ENCODE results near the gene CEMIP.

CEMIP gene

GRCh38 chr15:80835336-80835735 lies 56.2 kb downstream of the CEMIP start:
- H3K4me3 ChIP-seq (ENCODE audit: insufficient read depth, low read length, poor library complexity, severe bottlenecking), result no peak overlapping the region
- TF ChIP-seq CTCF (IDR thresholded peaks at IDR 0.05; ENCODE audit: insufficient read depth, low read length, poor library complexity, severe bottlenecking), result no peak
- no peak for TF ChIP-seq EZH2phosphoT487 (conservative IDR thresholded peaks at IDR 0.05; ENCODE audit: low read length)
- no peaks in the 10 kb centered on the region for H4K20me1 ChIP-seq (ENCODE audit: low read depth, low read length)
- no peaks in the 10 kb centered on the region for H3K79me2 ChIP-seq (ENCODE audit: insufficient read depth, low read length)
- H3K27me3 ChIP-seq (ENCODE audit: low read length), result no peaks in the 10 kb centered on the region
- H3K9me3 ChIP-seq (ENCODE audit: insufficient read depth, low read length), result no peaks in the 10 kb centered on the region
- H3K36me3 ChIP-seq (ENCODE audit: low read length), result no peaks in the 10 kb centered on the region
- no peak overlapping the region for H3K27ac ChIP-seq (ENCODE audit: low read depth, low read length)
- no peaks in the 10 kb centered on the region for H3F3A ChIP-seq (ENCODE audit: insufficient read depth)
- no peaks in the 10 kb centered on the region for H3K9me2 ChIP-seq (replicated peaks; ENCODE audit: insufficient read depth, low read length)
- no peak overlapping the region for H3K4me2 ChIP-seq (ENCODE audit: low read depth, low read length, poor library complexity, severe bottlenecking)
- H3K9ac ChIP-seq (ENCODE audit: low read length), result no peak overlapping the region
- H2AFZ ChIP-seq (ENCODE audit: low read depth, low read length, severe bottlenecking), result no peak overlapping the region

GRCh38 chr15:80836223-80836622 lies 57.1 kb downstream of the CEMIP start:
- Histone ChIP-seq H3K27me3 (ENCODE audit: low read length) (no peaks in the 10 kb centered on the region), H3F3A (ENCODE audit: insufficient read depth) (no peaks in the 10 kb centered on the region), H3K4me3 (ENCODE audit: insufficient read depth, low read length, poor library complexity, severe bottlenecking) (no peak overlapping the region), H2AFZ (ENCODE audit: low read depth, low read length, severe bottlenecking) (no peak overlapping the region), H3K79me2 (ENCODE audit: insufficient read depth, low read length) (no peaks in the 10 kb centered on the region), H3K9ac (ENCODE audit: low read length) (no peak overlapping the region), H3K27ac (ENCODE audit: low read depth, low read length) (no peak overlapping the region), H3K4me2 (ENCODE audit: low read depth, low read length, poor library complexity, severe bottlenecking) (no peak overlapping the region), H4K20me1 (ENCODE audit: low read depth, low read length) (no peaks in the 10 kb centered on the region), H3K9me3 (ENCODE audit: insufficient read depth, low read length) (no peaks in the 10 kb centered on the region), H3K36me3 (ENCODE audit: low read length) (no peaks in the 10 kb centered on the region), H3K9me2 (replicated peaks; ENCODE audit: insufficient read depth, low read length) (no peaks in the 10 kb centered on the region)
- TF ChIP-seq EZH2phosphoT487 (conservative IDR thresholded peaks at IDR 0.05; ENCODE audit: low read length) (no peak), CTCF (IDR thresholded peaks at IDR 0.05; ENCODE audit: insufficient read depth, low read length, poor library complexity, severe bottlenecking) (no peak)

- no peak overlapping the region for H3K4me3 ChIP-seq (ENCODE audit: insufficient read depth, low read length, poor library complexity, severe bottlenecking)
- no peaks in the 10 kb centered on the region for H4K20me1 ChIP-seq (ENCODE audit: low read depth, low read length)
- H3K4me2 ChIP-seq (ENCODE audit: low read depth, low read length, poor library complexity, severe bottlenecking), result no peak overlapping the region
- H3K36me3 ChIP-seq (ENCODE audit: low read length), result no peaks in the 10 kb centered on the region
- no peak overlapping the region for H2AFZ ChIP-seq (ENCODE audit: low read depth, low read length, severe bottlenecking)
- no peaks in the 10 kb centered on the region for H3K9me3 ChIP-seq (ENCODE audit: insufficient read depth, low read length)
- TF ChIP-seq CTCF (IDR thresholded peaks at IDR 0.05; ENCODE audit: insufficient read depth, low read length, poor library complexity, severe bottlenecking) (no peak), EZH2phosphoT487 (conservative IDR thresholded peaks at IDR 0.05; ENCODE audit: low read length) (no peak)
- no peak overlapping the region for H3K9ac ChIP-seq (ENCODE audit: low read length)
- no peaks in the 10 kb centered on the region for H3F3A ChIP-seq (ENCODE audit: insufficient read depth)
- H3K27me3 ChIP-seq (ENCODE audit: low read length), result no peaks in the 10 kb centered on the region
- H3K79me2 ChIP-seq (ENCODE audit: insufficient read depth, low read length), result no peaks in the 10 kb centered on the region
- no peak overlapping the region for H3K27ac ChIP-seq (ENCODE audit: low read depth, low read length)
- H3K9me2 ChIP-seq (replicated peaks; ENCODE audit: insufficient read depth, low read length), result no peaks in the 10 kb centered on the region
Observed at GRCh38 chr15:80837006-80837405, 57.8 kb downstream of the CEMIP start.

Measured in SU-DHL-6 (cell line).